RWPE1 (cell line): Measurements from ENCODE around the gene AFF1.

Source experiments
- CTCF ChIA-PET: fragments of 350-600 bp; sonication (Branson Sonifier 250); formaldehyde crosslinking; extraction: SDS; loops from one replicate; lab custom pipeline; 2021; lab: Yijun Ruan, JAX
- POLR2A ChIA-PET: fragments of 400-600 bp; formaldehyde crosslinking; extraction: SDS; loops from one replicate; lab custom pipeline; 2020; ENCODE audit warnings: antibody characterized with exemption; ENCODE audit not compliant: low non-redundant PET; lab: Yijun Ruan, JAX
- DNase-seq: peaks from one replicate; pipeline ENCODE4 v3.0.0; 2012; ENCODE audit warnings: low spot score
- H3K27ac ChIP-seq: fragments of 450-650 bp; 2 replicates; pipeline ENCODE4 v1.5.1; 2017
- CTCF ChIP-seq: fragments of 450-650 bp; conservative IDR thresholded peaks from 2 replicates; pipeline ENCODE4 v1.5.1; 2017; ENCODE audit warnings: low read depth, mild to moderate bottlenecking

Gene AFF1

GRCh38 chr4:86928400-86929255 lies 6.2 kb upstream of the AFF1 start:
- POLR2A ChIA-PET: no interaction called here
- H3K27ac ChIP-seq: peak overlapping the region; percentile 94
- CTCF ChIA-PET: no interaction called here
- no peak for DNase-seq
- TF ChIP-seq CTCF: no peak

- POLR2A ChIA-PET: interaction anchor here (1.6 to 3.1 kb wide), 2 partner anchors 72 to 77 kb away, joined by 4 to 9 read pairs; no protein-coding TSS in a partner anchor
- DNase-seq: no peak
- no peak for TF ChIP-seq CTCF
- CTCF ChIA-PET: interaction anchor here (0.6 to 2.5 kb wide), 5 partner anchors 10 to 435 kb away, joined by 3 to 13 read pairs (median 3); no protein-coding TSS in a partner anchor
- peak overlapping the region; percentile 98 for H3K27ac ChIP-seq
These were observed 552 bp upstream of the AFF1 start for GRCh38 chr4:86934147-86934770.

GRCh38 chr4:86935566-86935852 lies 698 bp downstream of the AFF1 start:
- TF ChIP-seq CTCF: no peak
- POLR2A ChIA-PET: interaction anchor here (0.5 to 3.1 kb wide), 3 partner anchors 71 to 150 kb away, joined by 4 to 9 read pairs (median 5); no protein-coding TSS in a partner anchor
- DNase-seq: no peak

GRCh38 chr4:86935853-86936733 lies 1.3 kb downstream of the AFF1 start:
- POLR2A ChIA-PET: interaction anchor here (0.5 to 3.1 kb wide), 5 partner anchors 70 to 357 kb away, joined by 3 to 9 read pairs (median 4); no protein-coding TSS in a partner anchor
- peak; percentile 91 for DNase-seq
- CTCF ChIA-PET: interaction anchor here (0.6 to 2.5 kb wide), 4 partner anchors 13 to 214 kb away, joined by 3 to 13 read pairs (median 5); no protein-coding TSS in a partner anchor
- TF ChIP-seq CTCF: no peak
- peak overlapping the region; percentile 98 for H3K27ac ChIP-seq

More at GRCh38 chr4:86935566-86935852, 698 bp downstream of the AFF1 start:
- peak overlapping the region; percentile 98 for H3K27ac ChIP-seq
- CTCF ChIA-PET: interaction anchor here (0.6 to 2.5 kb wide), 3 partner anchors 13 to 288 kb away, joined by 3 to 13 read pairs (median 3); no protein-coding TSS in a partner anchor

- H3K27ac ChIP-seq: no peak overlapping the region
- no peak for DNase-seq
- POLR2A ChIA-PET: no interaction called here
- CTCF ChIA-PET: interaction anchor here (0.5 to 1.3 kb wide), 2 partner anchors 17 to 119 kb away, joined by 3 read pairs; no protein-coding TSS in a partner anchor
- no peak for TF ChIP-seq CTCF
These were observed 4.1 kb downstream of the AFF1 start for GRCh38 chr4:86938771-86939520.
